ENCODE results near the gene CDH4. TPM values are rescaled to one million over a fixed set of nuclear protein-coding genes. Genes with fewer than 3 reads are reported as not detected.

The CDH4 gene
- polyA plus RNA-seq, 4 donors = 0.09 to 4.1 (median 0.25) TPM

DNA sequence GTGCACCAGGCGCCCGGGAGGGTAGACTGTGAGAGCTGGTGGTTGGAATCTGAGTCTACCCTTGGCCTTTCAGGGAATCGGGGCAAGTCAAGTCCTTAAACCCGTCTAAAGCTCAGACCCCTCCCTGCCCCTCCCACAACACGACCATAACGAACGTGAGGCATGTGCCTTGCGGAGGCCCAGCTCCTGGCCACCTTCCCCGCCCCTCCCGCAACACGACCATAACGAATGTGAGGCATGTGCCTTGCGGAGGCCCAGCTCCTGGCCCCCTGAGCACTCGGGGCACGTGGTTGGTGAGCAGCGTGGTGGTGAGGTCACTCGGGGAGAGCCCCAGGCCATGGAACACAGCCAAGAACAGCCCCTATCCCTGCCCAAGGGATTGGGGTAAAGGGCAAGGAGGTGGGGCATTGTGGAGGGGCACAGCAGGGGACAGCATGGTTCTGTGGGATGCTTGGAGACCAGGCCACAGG lies 681.5 kb downstream of the CDH4 start:
- Histone ChIP-seq H3K27ac (ENCODE audit: low read depth in 1 of 3, low read length in 2 of 3) (no peak overlapping the region), H3K36me3 (ENCODE audit: control insufficient read depth in 3 of 3, insufficient read depth in 2 of 3, low read depth in 1 of 3, low read length in 3 of 3) (no peaks in the 10 kb centered on the region), H3K4me1 (ENCODE audit: control insufficient read depth in 3 of 3, insufficient read depth in 2 of 3, low read depth in 1 of 3, low read length in 2 of 3) (no peaks in the 10 kb centered on the region), H3K9me3 (ENCODE audit: control insufficient read depth in 2 of 2, insufficient read depth in 1 of 2, low read depth in 1 of 2, low read length in 1 of 2) (no peaks in the 10 kb centered on the region), H3K4me3 (ENCODE audit: low read depth in 1 of 3, low read length in 3 of 3) (no peak overlapping the region), H3K27me3 (ENCODE audit: control insufficient read depth in 3 of 3, insufficient read depth in 3 of 3, low read length in 3 of 3) (no peaks in the 10 kb centered on the region)
- 41 to 54% (median 53%) methylated on average over 17 of the region's 17 CpGs for WGBS, 3 donors
- DNase-seq = no peak
- no peak for FAIRE-seq

DNA sequence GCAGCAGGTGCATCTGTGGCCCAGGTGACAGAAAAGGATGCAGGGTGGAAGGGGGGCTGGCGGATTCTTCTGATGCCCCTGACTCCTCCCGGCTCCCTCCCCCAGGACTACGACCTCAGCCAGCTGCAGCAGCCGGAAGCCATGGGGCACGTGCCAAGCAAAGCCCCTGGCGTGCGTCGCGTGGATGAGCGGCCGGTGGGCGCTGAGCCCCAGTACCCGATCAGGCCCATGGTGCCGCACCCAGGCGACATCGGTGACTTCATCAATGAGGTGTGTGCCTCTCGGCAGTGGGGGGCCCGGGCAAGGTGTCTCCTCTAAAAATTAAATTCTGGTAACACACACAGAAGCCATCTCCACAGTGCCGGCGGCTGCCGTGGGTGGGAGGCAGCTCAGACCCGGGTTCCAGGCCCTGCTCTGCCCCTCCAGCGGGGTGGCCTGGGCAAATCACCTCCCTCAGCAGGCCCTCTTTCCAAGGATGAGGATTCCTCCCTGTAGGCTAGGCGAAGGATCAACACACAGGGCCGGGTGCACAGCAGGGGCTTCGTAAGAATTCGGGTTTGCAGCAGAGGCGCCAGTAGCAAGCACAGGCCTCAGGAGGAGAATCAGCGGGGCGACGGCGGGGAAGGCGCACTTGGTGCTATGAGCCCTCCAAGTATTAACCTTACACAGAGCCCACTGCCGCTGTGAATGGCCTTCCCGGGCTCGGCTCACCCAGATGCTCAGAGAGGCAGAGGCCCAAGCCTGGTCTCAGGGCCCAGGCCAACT lies 682.1 kb downstream of the CDH4 start:
- 70 to 78% (median 77%) methylated on average over 34 to 36 of the region's 36 CpGs for WGBS, 3 donors
- H3K36me3 ChIP-seq (ENCODE audit: control insufficient read depth in 3 of 3, insufficient read depth in 2 of 3, low read depth in 1 of 3, low read length in 3 of 3) = no peaks in the 10 kb centered on the region
- no peak overlapping the region for H3K4me3 ChIP-seq (ENCODE audit: low read depth in 1 of 3, low read length in 3 of 3)
- no peaks in the 10 kb centered on the region for H3K9me3 ChIP-seq (ENCODE audit: control insufficient read depth in 2 of 2, insufficient read depth in 1 of 2, low read depth in 1 of 2, low read length in 1 of 2)
- H3K27me3 ChIP-seq (ENCODE audit: control insufficient read depth in 3 of 3, insufficient read depth in 3 of 3, low read length in 3 of 3) = no peaks in the 10 kb centered on the region
- H3K27ac ChIP-seq (ENCODE audit: low read depth in 1 of 3, low read length in 2 of 3) = no peak overlapping the region
- DNase-seq (no peak), FAIRE-seq (no peak)
- no peaks in the 10 kb centered on the region for H3K4me1 ChIP-seq (ENCODE audit: control insufficient read depth in 3 of 3, insufficient read depth in 2 of 3, low read depth in 1 of 3, low read length in 2 of 3)

DNA sequence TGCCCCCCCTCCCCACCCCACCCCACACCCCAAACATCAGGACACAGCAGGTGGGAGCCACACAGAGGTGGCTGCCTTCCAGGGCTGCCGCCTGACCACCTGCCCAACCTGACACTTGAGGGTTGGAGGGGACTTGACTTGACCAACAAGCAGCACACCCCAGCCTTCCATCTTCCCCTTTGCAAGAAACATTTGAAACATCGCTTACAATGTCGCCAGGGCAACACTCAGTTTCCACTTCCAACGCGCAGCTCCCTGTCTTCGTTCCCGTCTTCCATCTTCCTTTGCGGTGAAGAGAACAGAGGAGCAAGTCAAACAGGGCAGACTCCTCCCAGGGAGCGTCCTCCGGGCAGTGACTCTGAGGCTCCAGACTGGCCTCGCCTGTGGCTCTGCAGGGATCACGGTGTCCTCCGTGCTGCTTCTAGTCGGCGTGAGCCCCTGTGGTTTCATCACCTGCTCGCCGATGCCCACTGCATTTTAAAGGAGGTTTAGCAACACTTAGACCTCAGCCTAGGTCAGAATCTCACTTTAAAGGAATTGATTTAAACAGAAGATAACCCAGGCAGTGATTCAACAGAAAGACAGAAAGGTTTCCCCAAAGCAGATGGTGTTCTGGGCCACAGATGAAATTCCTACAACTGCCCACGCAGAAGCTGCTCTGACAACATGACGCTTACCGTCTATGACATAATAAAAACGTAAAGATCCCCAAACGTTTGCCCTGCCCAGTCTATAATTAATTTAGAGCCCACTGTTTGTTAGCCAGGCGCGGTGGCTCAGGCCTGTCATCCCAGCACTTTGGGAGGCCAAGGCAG lies 682.9 kb downstream of the CDH4 start:
- FAIRE-seq (no peak), DNase-seq (no peak)
- Histone ChIP-seq H3K9me3 (ENCODE audit: control insufficient read depth in 2 of 2, insufficient read depth in 1 of 2, low read depth in 1 of 2, low read length in 1 of 2) (no peaks in the 10 kb centered on the region), H3K4me1 (ENCODE audit: control insufficient read depth in 3 of 3, insufficient read depth in 2 of 3, low read depth in 1 of 3, low read length in 2 of 3) (no peaks in the 10 kb centered on the region), H3K36me3 (ENCODE audit: control insufficient read depth in 3 of 3, insufficient read depth in 2 of 3, low read depth in 1 of 3, low read length in 3 of 3) (no peaks in the 10 kb centered on the region), H3K27ac (ENCODE audit: low read depth in 1 of 3, low read length in 2 of 3) (no peak overlapping the region), H3K27me3 (ENCODE audit: control insufficient read depth in 3 of 3, insufficient read depth in 3 of 3, low read length in 3 of 3) (no peaks in the 10 kb centered on the region), H3K4me3 (ENCODE audit: low read depth in 1 of 3, low read length in 3 of 3) (no peak overlapping the region)
- 52 to 53% (median 52%) methylated on average over 24 of the region's 24 CpGs for WGBS, 3 donors

DNA sequence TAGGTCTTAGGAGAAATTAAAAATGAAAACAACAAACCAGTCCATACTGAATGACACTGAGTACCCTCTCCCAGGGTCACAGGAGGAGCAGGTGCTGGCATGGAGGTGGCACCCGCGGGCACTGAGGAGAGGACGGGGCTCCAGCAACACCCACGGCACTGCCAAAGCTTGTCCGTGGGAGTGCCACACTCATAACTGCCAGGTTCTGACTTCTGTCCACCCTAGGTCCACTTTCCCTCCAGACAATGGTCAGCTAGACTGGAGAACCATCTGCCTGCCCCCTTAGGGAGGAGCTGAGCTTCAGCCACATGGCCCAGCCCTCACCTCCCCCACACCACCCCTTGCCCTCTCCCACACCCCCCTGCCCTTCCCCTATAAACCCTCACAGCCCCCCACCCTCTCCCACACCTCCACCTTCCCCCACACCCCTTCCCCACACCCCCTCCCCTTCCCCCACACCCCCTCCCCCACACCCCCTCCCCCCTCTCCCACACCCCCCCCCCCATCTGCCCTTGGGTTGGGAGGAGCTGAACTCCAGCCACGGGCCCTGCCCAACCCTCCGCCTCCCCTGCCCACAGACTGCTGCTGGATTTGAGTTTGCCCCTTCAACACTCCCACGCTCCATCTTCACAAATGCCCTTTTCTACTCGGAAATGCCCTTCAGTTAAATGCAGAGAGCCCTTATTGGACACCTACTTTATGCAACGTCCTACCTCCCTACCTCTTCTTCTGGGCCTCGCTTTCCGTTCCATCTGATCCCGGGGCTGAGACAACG lies 684.1 kb downstream of the CDH4 start:
- H3K4me1 ChIP-seq (ENCODE audit: control insufficient read depth in 3 of 3, insufficient read depth in 2 of 3, low read depth in 1 of 3, low read length in 2 of 3) = no peaks in the 10 kb centered on the region
- no peaks in the 10 kb centered on the region for H3K9me3 ChIP-seq (ENCODE audit: control insufficient read depth in 2 of 2, insufficient read depth in 1 of 2, low read depth in 1 of 2, low read length in 1 of 2)
- no peaks in the 10 kb centered on the region for H3K27me3 ChIP-seq (ENCODE audit: control insufficient read depth in 3 of 3, insufficient read depth in 3 of 3, low read length in 3 of 3)
- no peak for DNase-seq
- H3K27ac ChIP-seq (ENCODE audit: low read depth in 1 of 3, low read length in 2 of 3) = no peak overlapping the region
- H3K36me3 ChIP-seq (ENCODE audit: control insufficient read depth in 3 of 3, insufficient read depth in 2 of 3, low read depth in 1 of 3, low read length in 3 of 3) = no peaks in the 10 kb centered on the region
- 77 to 89% (median 78%) methylated on average over 11 to 14 of the region's 14 CpGs for WGBS, 3 donors
- no peak for FAIRE-seq
- H3K4me3 ChIP-seq (ENCODE audit: low read depth in 1 of 3, low read length in 3 of 3) = no peak overlapping the region

DNA sequence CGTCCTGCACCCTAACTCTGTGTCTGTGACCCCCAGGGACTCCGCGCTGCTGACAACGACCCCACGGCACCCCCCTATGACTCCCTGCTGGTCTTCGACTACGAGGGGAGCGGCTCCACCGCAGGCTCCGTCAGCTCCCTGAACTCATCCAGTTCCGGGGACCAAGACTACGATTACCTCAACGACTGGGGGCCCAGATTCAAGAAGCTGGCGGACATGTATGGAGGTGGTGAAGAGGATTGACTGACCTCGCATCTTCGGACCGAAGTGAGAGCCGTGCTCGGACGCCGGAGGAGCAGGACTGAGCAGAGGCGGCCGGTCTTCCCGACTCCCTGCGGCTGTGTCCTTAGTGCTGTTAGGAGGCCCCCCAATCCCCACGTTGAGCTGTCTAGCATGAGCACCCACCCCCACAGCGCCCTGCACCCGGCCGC lies 684.7 kb downstream of the CDH4 start:
- FAIRE-seq (no peak), DNase-seq (no peak)
- Histone ChIP-seq H3K9me3 (ENCODE audit: control insufficient read depth in 2 of 2, insufficient read depth in 1 of 2, low read depth in 1 of 2, low read length in 1 of 2) (no peaks in the 10 kb centered on the region), H3K4me1 (ENCODE audit: control insufficient read depth in 3 of 3, insufficient read depth in 2 of 3, low read depth in 1 of 3, low read length in 2 of 3) (no peaks in the 10 kb centered on the region), H3K27me3 (ENCODE audit: control insufficient read depth in 3 of 3, insufficient read depth in 3 of 3, low read length in 3 of 3) (no peaks in the 10 kb centered on the region), H3K27ac (ENCODE audit: low read depth in 1 of 3, low read length in 2 of 3) (no peak overlapping the region), H3K4me3 (ENCODE audit: low read depth in 1 of 3, low read length in 3 of 3) (no peak overlapping the region), H3K36me3 (ENCODE audit: control insufficient read depth in 3 of 3, insufficient read depth in 2 of 3, low read depth in 1 of 3, low read length in 3 of 3) (no peaks in the 10 kb centered on the region)
- WGBS, 3 donors = 84 to 90% (median 89%) methylated on average over 24 to 29 of the region's 29 CpGs

DNA sequence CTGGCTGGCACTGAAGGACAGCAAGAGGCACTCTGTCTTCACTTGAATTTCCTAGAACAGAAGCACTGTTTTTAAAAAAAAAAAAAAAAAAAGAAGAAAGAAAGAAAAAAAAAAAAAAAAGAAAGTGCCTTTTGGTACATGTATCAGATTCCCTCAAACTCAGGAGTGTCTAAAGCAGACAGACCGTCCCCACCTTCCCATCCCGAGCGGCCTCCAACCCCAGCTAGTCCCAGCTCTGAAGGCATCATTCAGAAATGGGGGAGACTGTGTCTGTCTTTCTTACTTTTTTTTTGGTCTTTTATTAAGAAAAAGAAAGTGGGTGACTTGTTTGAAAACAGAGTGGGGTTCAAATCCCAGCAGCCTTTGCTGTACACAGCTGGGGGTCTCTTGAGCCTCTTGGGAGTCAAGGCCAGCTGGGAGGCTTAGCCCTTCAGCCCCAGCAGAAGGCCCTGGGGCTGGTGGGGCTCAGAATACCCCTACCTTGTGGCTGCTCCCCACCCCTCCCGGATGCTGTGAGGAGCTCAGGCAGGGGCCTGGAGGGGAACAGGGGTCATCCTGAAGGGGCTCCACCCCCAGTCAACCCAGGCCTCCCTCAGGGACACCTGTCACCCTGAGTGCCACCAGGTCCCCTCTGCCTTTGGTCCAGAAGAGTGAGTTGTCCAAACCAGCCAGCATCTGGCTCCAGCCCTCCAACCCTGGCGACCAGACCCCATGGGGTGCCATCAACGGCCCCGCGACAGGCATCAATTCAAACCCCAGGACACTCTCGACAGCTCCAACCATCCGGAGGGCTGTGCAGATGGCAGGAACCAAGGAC lies 685.3 kb downstream of the CDH4 start:
- Histone ChIP-seq H3K4me3 (ENCODE audit: low read depth in 1 of 3, low read length in 3 of 3) (no peak overlapping the region), H3K27me3 (ENCODE audit: control insufficient read depth in 3 of 3, insufficient read depth in 3 of 3, low read length in 3 of 3) (no peaks in the 10 kb centered on the region), H3K27ac (ENCODE audit: low read depth in 1 of 3, low read length in 2 of 3) (no peak overlapping the region), H3K9me3 (ENCODE audit: control insufficient read depth in 2 of 2, insufficient read depth in 1 of 2, low read depth in 1 of 2, low read length in 1 of 2) (no peaks in the 10 kb centered on the region), H3K4me1 (ENCODE audit: control insufficient read depth in 3 of 3, insufficient read depth in 2 of 3, low read depth in 1 of 3, low read length in 2 of 3) (no peaks in the 10 kb centered on the region), H3K36me3 (ENCODE audit: control insufficient read depth in 3 of 3, insufficient read depth in 2 of 3, low read depth in 1 of 3, low read length in 3 of 3) (no peaks in the 10 kb centered on the region)
- FAIRE-seq (no peak), DNase-seq (no peak)
- 70 to 74% (median 73%) methylated on average over 10 of the region's 10 CpGs for WGBS, 3 donors

DNA sequence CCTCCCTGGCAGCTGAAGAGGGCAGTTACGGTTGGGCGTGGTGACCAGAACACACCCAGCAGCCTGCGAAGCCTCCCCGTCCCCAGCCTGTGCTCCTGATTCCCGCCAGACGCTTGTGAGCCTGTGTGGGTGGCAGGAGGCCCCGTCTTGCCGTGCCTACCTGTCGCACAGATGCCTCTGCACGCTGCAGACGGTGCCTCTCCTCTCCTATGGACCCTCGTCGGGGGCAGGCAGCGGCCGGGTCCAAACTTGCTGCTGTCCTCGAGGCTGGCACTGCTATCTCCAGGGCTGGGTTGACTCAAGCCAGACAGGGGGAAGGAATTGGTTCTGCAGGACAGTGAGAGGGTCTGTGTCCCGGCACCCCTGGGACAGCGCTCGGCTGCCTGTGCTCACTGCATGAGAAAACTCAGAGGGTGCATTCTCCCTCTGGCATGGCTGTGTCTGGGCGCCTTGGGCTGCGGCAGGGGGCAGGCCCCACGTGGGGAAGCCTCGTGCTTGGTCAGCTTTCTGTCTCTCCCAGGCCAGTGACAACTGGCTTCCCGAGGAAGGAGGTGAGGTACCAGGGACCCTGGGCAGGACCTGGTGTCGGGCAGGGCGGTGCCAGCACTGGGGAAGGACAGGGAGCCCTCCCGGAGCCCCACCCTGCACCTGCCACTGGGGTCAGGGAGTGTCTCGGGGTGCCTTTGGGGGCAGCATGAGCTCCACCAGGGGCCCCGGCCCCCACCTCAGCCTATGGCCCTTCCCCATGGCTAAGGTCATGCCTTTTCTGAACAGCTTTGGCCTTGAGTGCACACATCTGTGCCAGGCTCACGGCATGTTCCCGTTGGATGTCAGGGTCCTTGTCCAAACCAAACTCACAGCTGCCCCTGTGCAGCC lies 686.1 kb downstream of the CDH4 start:
- WGBS, 3 donors = 57 to 74% (median 57%) methylated on average over 27 to 31 of the region's 31 CpGs
- Histone ChIP-seq H3K4me3 (ENCODE audit: low read depth in 1 of 3, low read length in 3 of 3) (no peak overlapping the region), H3K36me3 (ENCODE audit: control insufficient read depth in 3 of 3, insufficient read depth in 2 of 3, low read depth in 1 of 3, low read length in 3 of 3) (no peaks in the 10 kb centered on the region), H3K9me3 (ENCODE audit: control insufficient read depth in 2 of 2, insufficient read depth in 1 of 2, low read depth in 1 of 2, low read length in 1 of 2) (no peaks in the 10 kb centered on the region), H3K4me1 (ENCODE audit: control insufficient read depth in 3 of 3, insufficient read depth in 2 of 3, low read depth in 1 of 3, low read length in 2 of 3) (no peaks in the 10 kb centered on the region), H3K27me3 (ENCODE audit: control insufficient read depth in 3 of 3, insufficient read depth in 3 of 3, low read length in 3 of 3) (no peaks in the 10 kb centered on the region), H3K27ac (ENCODE audit: low read depth in 1 of 3, low read length in 2 of 3) (no peak overlapping the region)
- DNase-seq (no peak), FAIRE-seq (no peak)
